HepG2 (cell line): ENCODE measurements around the gene PSMD5. TPM values are rescaled to one million over a fixed set of nuclear protein-coding genes. Genes with fewer than 3 reads are reported as not detected.
A peak's percentile ranks its signal among the peaks of the same experiment; 100 is the strongest.

Experiments
- GLI4 ChIP-seq: sonication (generic); formaldehyde crosslinking; IDR thresholded peaks from 2 replicates; pipeline ENCODE4 v1.5.1; 2020; ENCODE audit warnings: missing genetic modification reagents, mild to moderate bottlenecking, moderate library complexity, borderline replicate concordance
- GLMP ChIP-seq: sonication (generic); formaldehyde crosslinking; IDR thresholded peaks from 2 replicates; pipeline ENCODE4 v1.9.0; 2021; ENCODE audit warnings: missing genetic modification reagents, mild to moderate bottlenecking, borderline replicate concordance
- HIC2 ChIP-seq: sonication (generic); formaldehyde crosslinking; IDR thresholded peaks from 2 replicates; pipeline ENCODE4 v1.9.0; 2022; ENCODE audit warnings: low read depth, missing genetic modification reagents
- PHF21A ChIP-seq: sonication (generic); formaldehyde crosslinking; IDR thresholded peaks from 2 replicates; pipeline ENCODE4 v1.5.0; 2020; ENCODE audit warnings: mild to moderate bottlenecking, missing genetic modification reagents
- TAF1 ChIP-seq: sonication (generic); formaldehyde crosslinking; IDR thresholded peaks from 2 replicates; pipeline ENCODE4 v1.4.0; 2020; ENCODE audit warnings: missing genetic modification reagents
- YEATS2 ChIP-seq: sonication (generic); formaldehyde crosslinking; IDR thresholded peaks from 2 replicates; pipeline ENCODE4 v1.4.0; 2020; ENCODE audit warnings: missing genetic modification reagents, borderline replicate concordance
- ZNF234 ChIP-seq: sonication (generic); formaldehyde crosslinking; conservative IDR thresholded peaks from 2 replicates; pipeline ENCODE4 v1.5.1; 2020; ENCODE audit warnings: mild to moderate bottlenecking, missing genetic modification reagents
- ZNF263 ChIP-seq: sonication (generic); formaldehyde crosslinking; IDR thresholded peaks from 2 replicates; pipeline ENCODE4 v1.4.0; 2020; ENCODE audit warnings: missing genetic modification reagents
- ZNF280B ChIP-seq: sonication (generic); formaldehyde crosslinking; IDR thresholded peaks from 2 replicates; pipeline ENCODE4 v1.5.0; 2020; ENCODE audit warnings: missing genetic modification reagents, mild to moderate bottlenecking, borderline replicate concordance
- ZNF343 ChIP-seq: sonication (generic); formaldehyde crosslinking; IDR thresholded peaks from 2 replicates; pipeline ENCODE4 v1.4.0; 2020; ENCODE audit warnings: mild to moderate bottlenecking, missing genetic modification reagents
- ZNF574 ChIP-seq: sonication (generic); formaldehyde crosslinking; IDR thresholded peaks from 2 replicates; pipeline ENCODE4 v1.4.0; 2020; ENCODE audit warnings: missing genetic modification reagents
- ZNF691 ChIP-seq: sonication (generic); formaldehyde crosslinking; IDR thresholded peaks from 2 replicates; pipeline ENCODE4 v1.4.0; 2020; ENCODE audit warnings: missing genetic modification reagents, low read depth, mild to moderate bottlenecking, borderline replicate concordance
- ZNF710 ChIP-seq: sonication (generic); formaldehyde crosslinking; IDR thresholded peaks from 2 replicates; pipeline ENCODE4 v1.5.0; 2020; ENCODE audit warnings: mild to moderate bottlenecking, missing genetic modification reagents, borderline replicate concordance
- ZUFSP ChIP-seq: sonication (generic); formaldehyde crosslinking; IDR thresholded peaks from 2 replicates; pipeline ENCODE4 v1.9.0; 2021; ENCODE audit warnings: missing genetic modification reagents, mild to moderate bottlenecking, borderline replicate concordance
- polyA plus RNA-seq, 8 experiments: library from polyadenylated mRNA; depleted of rRNA in 3 of 8; stranded (reverse) in 7 of 8; unstranded in 1 of 8; fragments of >200 nt; fragmentation: Illumina TruSeq in 4 of 8; extraction: Trizol in 4 of 8; gene quantifications; 2 replicates each; pipeline versions ENCODE4 v1.2.1 to v1.2.3, GENCODE V29; 2011 to 2016; ENCODE audit warnings: low read depth in 4 of 8, missing spikeins in 1 of 8, mixed read lengths in 1 of 8; ENCODE audit not compliant: insufficient read depth in 1 of 8
- total RNA-seq, 5 experiments: library from RNA; depleted of rRNA; stranded (reverse); fragments of >200 nt; fragmentation: Illumina TruSeq; extraction: Trizol; gene quantifications; 2 replicates each; pipeline ENCODE4 v1.2.3, GENCODE V29; 2016; ENCODE audit warnings: low read depth in 1 of 5

PSMD5 gene
- total and polyA plus RNA-seq, 2 of the 13 experiments (the other 11 are each of a cell fraction or from before 2014, with no cell fraction given): 12.7 to 18.1 TPM

GRCh38 chr9:120842685-120843485, at the start of gene PSMD5 (continued):
- TF ChIP-seq PHF21A (peak; percentile 31; the same call in 1 of the 2 replicates), ZNF280B (CRISPR knock-in tag) (peak; percentile 83), TAF1 (CRISPR knock-in tag) (peak; percentile 94), GLMP (CRISPR knock-in tag) (no peak), ZNF710 (0 out of 2 replicates have a peak, but pooled peaks have one; percentile 35), ZNF343 (peak; percentile 77; the same call in 1 of the 2 replicates), ZNF574 (peak; percentile 76), ZNF234 (CRISPR knock-in tag) (peak; percentile 88; the same call in 1 of the 2 replicates), GLI4 (peak; percentile 50; the same call in 1 of the 2 replicates), ZUFSP (CRISPR knock-in tag) (no peak), YEATS2 (CRISPR knock-in tag) (peak; percentile 96), ZNF691 (no peak), ZNF263 (CRISPR knock-in tag) (no peak), HIC2 (CRISPR knock-in tag) (0 out of 2 replicates have a peak, but pooled peaks have one; percentile 14)
